GM12874 (cell line): ENCODE measurements around the gene NTNG2.

Source experiments
- TF ChIP-seq, protein P1 (sequence below): IDR thresholded peaks from 2 replicates; pipeline ENCODE4 v1.5.1; 2011; ENCODE audit warnings: low read depth, mild to moderate bottlenecking, control low read depth, low read length, moderate library complexity; ENCODE audit not compliant: insufficient read depth

NTNG2 gene

DNA sequence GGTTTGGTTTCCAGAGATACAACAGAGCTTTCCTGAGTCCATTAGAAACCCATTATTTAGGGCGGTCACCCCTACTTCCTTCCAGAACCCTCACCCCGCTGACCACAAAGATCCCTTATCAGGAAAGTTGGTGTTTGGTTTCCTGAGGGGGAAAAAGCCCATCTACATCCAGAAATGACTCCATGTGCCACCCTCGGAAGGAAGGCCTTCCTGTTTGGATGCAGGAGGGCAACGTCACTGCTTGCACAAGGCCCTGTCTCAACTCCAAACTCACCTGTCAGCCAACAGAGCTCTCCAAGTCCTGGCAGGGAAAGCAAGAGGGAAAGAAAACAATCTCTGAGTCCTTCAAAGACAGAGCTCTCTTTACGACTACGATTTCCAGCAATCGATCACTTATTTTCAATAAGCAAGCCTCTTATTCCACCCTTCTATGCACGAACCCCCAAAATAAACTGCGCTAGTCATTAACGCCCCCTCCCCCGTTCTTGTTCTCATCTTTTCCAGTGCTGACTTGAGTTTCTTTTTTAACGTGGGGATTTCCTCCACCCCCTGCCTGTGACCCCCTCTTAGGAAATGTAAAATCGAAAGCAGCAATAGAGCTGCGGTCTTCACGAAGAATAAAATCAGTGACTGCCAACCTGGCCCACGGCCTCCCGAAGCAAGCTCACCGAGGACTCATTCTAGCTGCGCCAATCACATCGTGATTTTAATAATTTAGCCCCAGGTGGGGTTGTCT lies 35.7 kb upstream of the NTNG2 start:
- TF ChIP-seq, protein P1, sequence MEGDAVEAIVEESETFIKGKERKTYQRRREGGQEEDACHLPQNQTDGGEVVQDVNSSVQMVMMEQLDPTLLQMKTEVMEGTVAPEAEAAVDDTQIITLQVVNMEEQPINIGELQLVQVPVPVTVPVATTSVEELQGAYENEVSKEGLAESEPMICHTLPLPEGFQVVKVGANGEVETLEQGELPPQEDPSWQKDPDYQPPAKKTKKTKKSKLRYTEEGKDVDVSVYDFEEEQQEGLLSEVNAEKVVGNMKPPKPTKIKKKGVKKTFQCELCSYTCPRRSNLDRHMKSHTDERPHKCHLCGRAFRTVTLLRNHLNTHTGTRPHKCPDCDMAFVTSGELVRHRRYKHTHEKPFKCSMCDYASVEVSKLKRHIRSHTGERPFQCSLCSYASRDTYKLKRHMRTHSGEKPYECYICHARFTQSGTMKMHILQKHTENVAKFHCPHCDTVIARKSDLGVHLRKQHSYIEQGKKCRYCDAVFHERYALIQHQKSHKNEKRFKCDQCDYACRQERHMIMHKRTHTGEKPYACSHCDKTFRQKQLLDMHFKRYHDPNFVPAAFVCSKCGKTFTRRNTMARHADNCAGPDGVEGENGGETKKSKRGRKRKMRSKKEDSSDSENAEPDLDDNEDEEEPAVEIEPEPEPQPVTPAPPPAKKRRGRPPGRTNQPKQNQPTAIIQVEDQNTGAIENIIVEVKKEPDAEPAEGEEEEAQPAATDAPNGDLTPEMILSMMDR = no peak

- TF ChIP-seq, protein P1 = no peak
These were observed 35.1 kb upstream of the NTNG2 start for GRCh38 chr9:132126680-132127236.

DNA sequence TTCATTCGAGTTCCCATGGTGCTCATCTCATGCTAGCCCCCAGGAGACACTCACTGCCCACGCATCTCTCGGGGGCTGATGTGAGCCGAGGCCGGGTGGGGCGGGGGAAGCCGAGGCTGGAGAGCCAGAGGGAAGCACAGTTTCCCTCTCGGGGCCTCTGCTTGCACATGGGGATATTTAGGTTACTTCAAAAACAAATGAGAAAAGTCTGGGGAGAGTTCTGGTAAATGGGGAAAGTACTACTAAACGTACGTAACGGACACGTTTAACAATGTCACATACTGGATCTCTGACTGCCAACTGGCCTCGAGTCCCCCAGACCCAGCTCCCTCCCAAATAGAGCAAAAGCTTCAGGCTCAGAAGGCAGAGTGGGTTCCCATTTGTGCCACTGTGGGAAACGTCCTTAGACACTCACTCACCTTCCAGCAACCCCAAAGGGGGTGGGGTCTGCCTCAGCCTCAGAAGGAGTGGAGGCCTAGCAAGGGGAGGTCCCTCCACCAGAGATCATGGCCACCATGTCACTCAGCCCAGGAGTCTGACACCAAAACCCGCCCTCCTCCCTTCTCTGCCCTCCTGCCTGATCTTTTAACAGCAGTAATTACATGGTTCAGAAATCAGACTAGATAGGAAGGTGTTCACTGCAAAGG lies 33.8 kb upstream of the NTNG2 start:
- TF ChIP-seq, protein P1 = no peak

DNA sequence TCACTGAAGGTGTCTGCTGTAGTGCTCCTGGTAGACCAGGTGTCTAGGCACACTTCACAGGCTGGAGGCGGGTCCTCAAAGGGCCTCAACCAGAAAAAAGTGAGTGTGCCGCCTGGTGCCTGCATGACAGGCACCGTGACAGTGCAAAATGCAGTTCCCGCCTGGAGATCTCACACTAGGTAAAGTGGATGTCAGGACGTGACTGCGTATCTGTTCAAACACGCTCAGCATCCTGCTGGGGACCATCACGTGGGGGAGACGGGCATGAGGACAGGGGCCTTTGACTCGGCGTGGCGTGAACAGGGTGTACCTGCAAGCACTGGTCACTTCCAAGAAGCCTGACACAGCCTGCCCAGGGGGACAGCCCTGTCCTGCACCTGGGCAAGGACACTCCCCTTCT lies 32.3 kb upstream of the NTNG2 start:
- TF ChIP-seq, protein P1 = no peak

- TF ChIP-seq, protein P1 = no peak
These were observed 26.4 kb upstream of the NTNG2 start for GRCh38 chr9:132135456-132135855.

GRCh38 chr9:132136151-132136780 lies 25.6 kb upstream of the NTNG2 start:
- TF ChIP-seq, protein P1 = no peak

- TF ChIP-seq, protein P1 = no peak
These were observed 20.4 kb upstream of the NTNG2 start for GRCh38 chr9:132141344-132141947.
